GM23338 (cell line): ENCODE data around the gene TEX35.

Experiments
- CTCF ChIP-seq, 2 experiments: fragments of 200-600 bp in 1 of 2; sonication (generic) in 1 of 2; conservative IDR thresholded peaks; 2 replicates each; pipeline versions ENCODE4 v1.5.1 to v1.6.1; 2016 to 2017; ENCODE audit warnings: antibody characterized with exemption in 2 of 2, low read depth in 2 of 2, mild to moderate bottlenecking in 2 of 2, moderate library complexity in 1 of 2
- EZH2 ChIP-seq: fragments of 200-600 bp; sonication (generic); IDR thresholded peaks from one replicate; pipeline ENCODE4 v1.8.0; 2017; ENCODE audit warnings: antibody characterized with exemption, mild to moderate bottlenecking, low read depth; ENCODE audit not compliant: unreplicated experiment
- EZH2phosphoT487 ChIP-seq: fragments of 200-600 bp; sonication (generic); IDR thresholded peaks from one replicate; pipeline ENCODE4 v1.8.1; 2018; ENCODE audit warnings: antibody characterized with exemption; ENCODE audit not compliant: unreplicated experiment
- POLR2AphosphoS5 ChIP-seq: IDR thresholded peaks from 2 replicates; pipeline ENCODE4 v1.6.1; 2016; ENCODE audit warnings: antibody characterized with exemption, low read depth
- REST ChIP-seq: IDR thresholded peaks from one replicate; pipeline ENCODE4 v1.6.1; 2018; ENCODE audit warnings: antibody characterized with exemption; ENCODE audit not compliant: unreplicated experiment
- STAT1 ChIP-seq: IDR thresholded peaks from one replicate; pipeline ENCODE4 v1.6.1; 2016; ENCODE audit warnings: antibody characterized with exemption; ENCODE audit not compliant: unreplicated experiment

- TF ChIP-seq CTCF (conservative IDR thresholded peaks at IDR 0.05; ENCODE audit: low read depth in 2 of 2) (no peak), POLR2AphosphoS5 (no peak), EZH2phosphoT487 (no peak), EZH2 (no peak), STAT1 (no peak), REST (no peak)
Observed at GRCh38 chr1:178510155-178510554, 2.8 kb upstream of the TEX35 start.
